Vagina (tissue), 2 donors: ENCODE data around the gene THAP9.

Experiments used
- POLR2AphosphoS5 ChIP-seq, 2 donors: sonication (generic); formaldehyde crosslinking; IDR thresholded peaks; one replicate each; pipeline ENCODE4 v1.9.0; 2017; ENCODE audit warnings: antibody characterized with exemption in 2 of 2, mild to moderate bottlenecking in 2 of 2, low read depth in 1 of 2; ENCODE audit not compliant: insufficient read depth in 1 of 2
- TF ChIP-seq, protein P1 (sequence below), 3 experiments: fragments of 450-650 bp in 2 of 3; fragments of 200-600 bp in 1 of 3; sonication (generic) in 1 of 3; IDR thresholded peaks; one replicate each; pipeline ENCODE4 v1.5.1; 2017 to 2019; ENCODE audit warnings: antibody characterized with exemption in 3 of 3, mild to moderate bottlenecking in 2 of 3, moderate library complexity in 2 of 3

DNA sequence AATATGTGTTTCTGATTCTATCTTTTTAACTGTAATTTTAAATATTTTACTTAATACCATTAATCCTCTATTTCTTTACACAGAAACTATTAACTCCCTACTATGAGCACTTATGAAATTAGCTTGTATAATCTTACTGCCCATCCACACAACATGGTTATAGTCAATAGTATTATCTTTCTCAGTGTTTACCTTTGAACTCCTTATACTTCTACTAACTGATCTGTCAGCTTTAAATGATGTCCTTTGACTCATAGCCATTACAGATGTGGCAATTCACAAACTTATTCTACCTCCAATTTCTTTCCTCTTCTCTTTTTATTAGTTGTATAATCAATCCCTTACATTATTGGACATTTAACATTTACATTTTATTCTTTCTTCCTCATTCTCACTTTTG, 15.1 kb upstream of the THAP9 start:
- no peak for TF ChIP-seq POLR2AphosphoS5 (IDR thresholded peaks at IDR 0.05; ENCODE audit: insufficient read depth in 1 of 2, low read depth in 1 of 2)
- TF ChIP-seq, protein P1, sequence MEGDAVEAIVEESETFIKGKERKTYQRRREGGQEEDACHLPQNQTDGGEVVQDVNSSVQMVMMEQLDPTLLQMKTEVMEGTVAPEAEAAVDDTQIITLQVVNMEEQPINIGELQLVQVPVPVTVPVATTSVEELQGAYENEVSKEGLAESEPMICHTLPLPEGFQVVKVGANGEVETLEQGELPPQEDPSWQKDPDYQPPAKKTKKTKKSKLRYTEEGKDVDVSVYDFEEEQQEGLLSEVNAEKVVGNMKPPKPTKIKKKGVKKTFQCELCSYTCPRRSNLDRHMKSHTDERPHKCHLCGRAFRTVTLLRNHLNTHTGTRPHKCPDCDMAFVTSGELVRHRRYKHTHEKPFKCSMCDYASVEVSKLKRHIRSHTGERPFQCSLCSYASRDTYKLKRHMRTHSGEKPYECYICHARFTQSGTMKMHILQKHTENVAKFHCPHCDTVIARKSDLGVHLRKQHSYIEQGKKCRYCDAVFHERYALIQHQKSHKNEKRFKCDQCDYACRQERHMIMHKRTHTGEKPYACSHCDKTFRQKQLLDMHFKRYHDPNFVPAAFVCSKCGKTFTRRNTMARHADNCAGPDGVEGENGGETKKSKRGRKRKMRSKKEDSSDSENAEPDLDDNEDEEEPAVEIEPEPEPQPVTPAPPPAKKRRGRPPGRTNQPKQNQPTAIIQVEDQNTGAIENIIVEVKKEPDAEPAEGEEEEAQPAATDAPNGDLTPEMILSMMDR (IDR thresholded peaks at IDR 0.05) = no peak
